Peyer's patch (tissue), 4 donors: ENCODE results near the gene TCEANC. TPM values are rescaled to one million over a fixed set of nuclear protein-coding genes. Genes with fewer than 3 reads are reported as not detected.

Experiments
- DNase-seq, 3 donors: peaks; one replicate each; pipeline ENCODE4 v3.0.0-alpha.2; 2017 to 2019
- H3K27ac ChIP-seq, 4 donors: fragments of 200-600 bp; sonication (generic); one replicate each; pipeline ENCODE4 v1.5.1; 2016 to 2019
- H3K27me3 ChIP-seq, 2 donors: fragments of 200-600 bp; sonication (generic); one replicate each; pipeline ENCODE4 v1.5.1; 2019
- H3K36me3 ChIP-seq, 3 donors: fragments of 200-600 bp; sonication (generic); one replicate each; pipeline ENCODE4 v1.5.1; 2016 to 2019
- H3K4me1 ChIP-seq, 4 donors: fragments of 200-600 bp; sonication (generic); one replicate each; pipeline ENCODE4 v1.5.1; 2016 to 2019
- H3K4me3 ChIP-seq, 4 donors: fragments of 200-600 bp; sonication (generic); 1 replicate in 3 of 4; 2 replicates in 1 of 4; pipeline ENCODE4 v1.5.1; 2016 to 2019; ENCODE audit warnings: mild to moderate bottlenecking in 1 of 4
- H3K9me3 ChIP-seq, 4 donors: fragments of 200-600 bp; sonication (generic); one replicate each; pipeline ENCODE4 v1.5.1; 2016 to 2019; ENCODE audit warnings: mild to moderate bottlenecking in 1 of 4
- CTCF ChIP-seq, 6 experiments: fragments of 450-650 bp in 4 of 6; fragments of 200-600 bp in 2 of 6; sonication (generic) in 1 of 6; IDR thresholded peaks; one replicate each; pipeline ENCODE4 v1.5.1; 2017 to 2019; ENCODE audit warnings: antibody characterized with exemption in 6 of 6, mild to moderate bottlenecking in 3 of 6, moderate library complexity in 1 of 6
- POLR2A ChIP-seq, 2 donors: fragments of 450-650 bp; IDR thresholded peaks; one replicate each; pipeline ENCODE4 v1.5.1; 2017; ENCODE audit warnings: antibody characterized with exemption in 2 of 2, mild to moderate bottlenecking in 2 of 2, moderate library complexity in 2 of 2
- total RNA-seq, 4 donors: library from RNA; depleted of rRNA; stranded (reverse); fragments of >200 nt; gene quantifications; one replicate each; pipeline ENCODE4 v1.1.0, GENCODE V29; 2016

TCEANC gene
- total RNA-seq, result 1 to 10 TPM; 2.8 to 9.1 (median 5.8) TPM

- H3K36me3 ChIP-seq, result no peaks in the 10 kb centered on the region
- TF ChIP-seq CTCF (IDR thresholded peaks at IDR 0.05) (no peak), POLR2A (IDR thresholded peaks at IDR 0.05) (peak; percentile 52 to 60)
- no peaks in the 10 kb centered on the region for H3K9me3 ChIP-seq
- peaks cover 0 to 4% (median 0%) of the 10 kb centered on the region in 4 donors for H3K4me1 ChIP-seq
- H3K27me3 ChIP-seq, result no peaks in the 10 kb centered on the region
- H3K4me3 ChIP-seq, result peak within 1 kb of the TSS; percentile 66 to 74 (median 70)
- peak within 1 kb of the TSS; percentile 91 to 99 (median 94) for H3K27ac ChIP-seq
- peak; percentile 93 to 99 (median 97) for DNase-seq
Observed at GRCh38 chrX:13652850-13653693, at the start of gene TCEANC. Gene TCEANC (plus strand): TSS chrX:13653141. CDS start chrX:13662509, 9,368 bp downstream.

- no peak overlapping the region for H3K4me3 ChIP-seq
- H3K27me3 ChIP-seq, result no peaks in the 10 kb centered on the region
- TF ChIP-seq CTCF (IDR thresholded peaks at IDR 0.05), result no peak
- TF ChIP-seq POLR2A (IDR thresholded peaks at IDR 0.05), result no peak
- H3K27ac ChIP-seq, result no peak overlapping the region
- no peaks in the 10 kb centered on the region for H3K4me1 ChIP-seq
- no peaks in the 10 kb centered on the region for H3K36me3 ChIP-seq
- H3K9me3 ChIP-seq, result no peaks in the 10 kb centered on the region
- DNase-seq, result no peak
Observed at GRCh38 chrX:13605611-13606010, 47.3 kb upstream of the TCEANC start.

DNA sequence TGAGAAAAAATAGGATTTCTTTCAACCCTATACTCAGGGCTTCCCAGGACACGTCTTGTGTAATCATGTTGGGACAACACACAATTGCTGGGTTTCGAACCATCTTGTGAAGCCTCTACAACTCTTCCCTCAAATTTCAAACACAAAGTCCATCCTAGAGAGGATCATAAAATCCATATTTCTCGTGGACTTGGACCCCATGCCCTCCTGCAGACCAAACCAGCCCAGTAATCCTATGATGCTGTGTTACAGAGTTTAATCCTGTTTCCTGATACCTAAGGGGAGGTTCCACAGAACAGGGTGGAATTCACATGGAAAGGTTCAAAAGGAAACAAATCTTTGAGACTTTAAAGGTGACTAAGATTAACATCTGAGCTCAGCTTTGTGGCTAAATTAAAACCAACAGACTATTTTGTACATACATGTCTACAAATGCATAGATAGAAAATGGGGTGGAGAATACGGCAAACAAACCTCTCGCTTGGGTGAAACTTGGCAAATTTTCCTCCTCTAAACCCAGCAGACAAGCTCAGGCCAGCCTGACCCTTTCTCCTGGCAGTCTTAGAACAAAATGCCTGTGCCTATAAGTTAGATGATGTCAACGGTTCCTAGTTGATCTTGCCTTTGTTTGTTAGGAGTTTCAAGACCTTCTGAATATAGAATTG lies 45.5 kb upstream of the TCEANC start:
- no peaks in the 10 kb centered on the region for H3K9me3 ChIP-seq
- TF ChIP-seq POLR2A (IDR thresholded peaks at IDR 0.05), result no peak
- H3K27ac ChIP-seq, result no peak overlapping the region
- no peaks in the 10 kb centered on the region for H3K27me3 ChIP-seq
- no peak overlapping the region for H3K4me3 ChIP-seq
- DNase-seq, result no peak
- H3K36me3 ChIP-seq, result no peaks in the 10 kb centered on the region
- H3K4me1 ChIP-seq, result no peaks in the 10 kb centered on the region

GRCh38 chrX:13607996-13608365 lies 45.0 kb upstream of the TCEANC start:
- H3K9me3 ChIP-seq, result no peaks in the 10 kb centered on the region
- no peak overlapping the region for H3K4me3 ChIP-seq
- DNase-seq, result no peak
- H3K36me3 ChIP-seq, result no peaks in the 10 kb centered on the region
- H3K27ac ChIP-seq, result no peak overlapping the region
- TF ChIP-seq POLR2A (IDR thresholded peaks at IDR 0.05) (no peak), CTCF (IDR thresholded peaks at IDR 0.05) (no peak)
- no peaks in the 10 kb centered on the region for H3K27me3 ChIP-seq
- H3K4me1 ChIP-seq, result no peaks in the 10 kb centered on the region

- H3K27ac ChIP-seq, result no peak overlapping the region
- no peaks in the 10 kb centered on the region for H3K9me3 ChIP-seq
- H3K4me1 ChIP-seq, result no peaks in the 10 kb centered on the region
- no peaks in the 10 kb centered on the region for H3K36me3 ChIP-seq
- no peak overlapping the region for H3K4me3 ChIP-seq
- no peaks in the 10 kb centered on the region for H3K27me3 ChIP-seq
- DNase-seq, result no peak
- no peak for TF ChIP-seq POLR2A (IDR thresholded peaks at IDR 0.05)
- no peak for TF ChIP-seq CTCF (IDR thresholded peaks at IDR 0.05)
Observed at GRCh38 chrX:13614154-13614553, 38.8 kb upstream of the TCEANC start.

GRCh38 chrX:13620207-13620606 lies 32.7 kb upstream of the TCEANC start:
- Histone ChIP-seq H3K36me3 (no peaks in the 10 kb centered on the region), H3K27me3 (no peaks in the 10 kb centered on the region), H3K27ac (no peak overlapping the region), H3K4me3 (no peak overlapping the region), H3K4me1 (no peaks in the 10 kb centered on the region), H3K9me3 (no peaks in the 10 kb centered on the region)
- TF ChIP-seq POLR2A (IDR thresholded peaks at IDR 0.05), result no peak
- TF ChIP-seq CTCF (IDR thresholded peaks at IDR 0.05), result no peak
- no peak for DNase-seq
